Fibroblast of villous mesenchyme (primary cell): ENCODE results near the gene SLC24A3. TPM values are rescaled to one million over a fixed set of nuclear protein-coding genes. Genes with fewer than 3 reads are reported as not detected.

ENCODE experiments used
- DNase-seq: peaks from one replicate; pipeline ENCODE4 v3.0.0-alpha.2; 2010; ENCODE audit warnings: low read depth
- H3K4me3 ChIP-seq: 2 replicates; pipeline ENCODE4 v1.5.1; 2011; ENCODE audit warnings: low read depth, mild to moderate bottlenecking, low read length
- CTCF ChIP-seq: IDR thresholded peaks from 2 replicates; pipeline ENCODE4 v1.5.1; 2012; ENCODE audit warnings: low read depth, mild to moderate bottlenecking, low read length; ENCODE audit not compliant: insufficient read depth
- total RNA-seq: library from RNA; depleted of rRNA; stranded (reverse); fragments of >200 nt; gene quantifications from 2 replicates; pipeline ENCODE4 v1.2.3, GENCODE V29; 2012

The SLC24A3 gene
- total RNA-seq, 1 donor, result 0.86 TPM

- DNase-seq, result no peak
- TF ChIP-seq CTCF, result no peak
- H3K4me3 ChIP-seq, result no peak overlapping the region
Measured at GRCh38 chr20:19693508-19693907, 481.1 kb downstream of the SLC24A3 start.

DNA sequence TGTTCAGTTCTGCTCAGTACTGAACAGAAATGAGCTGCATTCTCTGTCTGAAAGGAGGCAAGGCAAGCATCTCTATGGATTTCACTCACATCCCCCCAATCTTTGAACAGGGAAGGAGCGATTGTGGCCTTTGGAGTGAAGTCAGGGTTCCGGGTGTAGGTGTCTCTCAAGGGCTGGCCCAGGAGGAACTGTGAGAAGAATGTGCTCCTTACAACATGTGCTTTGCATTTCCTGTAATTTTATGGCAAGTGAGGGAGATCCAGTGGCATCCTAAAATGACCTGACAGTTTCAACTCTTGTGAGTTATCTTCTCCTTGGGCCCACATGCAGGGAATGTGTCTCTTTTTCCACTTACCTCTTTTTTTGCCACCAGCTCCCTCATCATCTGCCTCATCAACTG is 482.6 kb downstream of the SLC24A3 start:
- no peak for TF ChIP-seq CTCF
- no peak overlapping the region for H3K4me3 ChIP-seq
- DNase-seq, result no peak

GRCh38 chr20:19696620-19697019 is 484.2 kb downstream of the SLC24A3 start:
- DNase-seq, result no peak
- no peak for TF ChIP-seq CTCF
- H3K4me3 ChIP-seq, result no peak overlapping the region

GRCh38 chr20:19697415-19697814 is 485.0 kb downstream of the SLC24A3 start:
- no peak for DNase-seq
- TF ChIP-seq CTCF, result no peak
- no peak overlapping the region for H3K4me3 ChIP-seq

DNA sequence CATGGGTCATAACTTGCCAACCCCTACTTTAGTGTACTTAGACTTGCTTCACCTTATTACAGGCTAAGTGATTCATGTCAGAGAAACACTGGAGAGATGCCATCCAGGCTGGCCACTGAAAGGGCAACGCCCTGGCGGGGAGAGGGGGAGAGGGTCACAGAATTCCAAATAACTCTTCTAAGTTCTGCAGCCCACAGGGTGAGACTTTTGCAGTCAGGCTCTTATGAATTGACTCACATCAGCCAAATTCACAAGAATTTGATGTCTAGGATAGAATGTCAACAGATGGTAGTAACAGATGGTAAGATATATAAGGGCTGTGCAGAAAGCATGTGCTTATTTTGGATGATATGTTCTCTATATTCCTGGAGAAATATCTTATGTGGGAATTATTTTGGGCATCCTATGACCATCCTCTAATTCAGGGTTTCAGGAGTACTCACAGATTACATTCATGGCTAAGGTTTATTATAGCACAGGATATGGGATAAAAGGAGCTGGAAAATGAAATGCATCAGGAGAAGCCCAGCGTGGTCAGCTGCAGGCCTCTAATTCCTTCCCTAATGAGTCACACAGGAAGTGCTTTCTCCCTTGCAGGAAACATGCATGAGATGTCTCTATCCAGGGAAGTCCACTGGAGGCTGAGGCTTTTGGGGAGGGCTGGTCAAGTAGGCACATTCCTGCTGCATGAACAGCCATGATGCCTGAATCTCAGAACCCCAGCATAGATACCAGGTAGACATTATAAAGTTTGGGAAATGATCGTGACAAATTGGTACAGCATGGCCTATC is 486.9 kb downstream of the SLC24A3 start:
- DNase-seq, result peak; percentile 67

DNA sequence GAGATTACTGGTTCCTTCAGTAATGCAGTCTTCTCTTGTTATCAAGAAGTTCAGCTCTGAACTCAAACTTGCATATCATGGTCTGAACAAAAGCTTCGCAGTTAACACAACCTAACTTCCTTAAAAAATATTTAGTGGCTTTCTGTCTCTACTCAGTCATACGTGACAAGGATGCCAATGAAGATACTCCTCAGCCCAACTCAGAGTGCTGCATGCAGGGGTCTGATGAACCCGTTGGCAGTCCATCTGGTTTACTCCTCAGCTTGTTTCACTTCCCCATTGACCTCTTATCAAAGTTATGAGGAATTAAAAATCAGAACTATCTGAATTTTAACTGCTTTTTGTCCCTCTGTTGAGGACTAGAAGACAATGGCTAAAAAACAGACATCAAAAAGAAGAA is 489.0 kb downstream of the SLC24A3 start:
- TF ChIP-seq CTCF, result no peak
- DNase-seq, result no peak
- no peak overlapping the region for H3K4me3 ChIP-seq

More for the DNA sequence above, 486.9 kb downstream of the SLC24A3 start:
- no peak overlapping the region for H3K4me3 ChIP-seq
- no peak for TF ChIP-seq CTCF

DNA sequence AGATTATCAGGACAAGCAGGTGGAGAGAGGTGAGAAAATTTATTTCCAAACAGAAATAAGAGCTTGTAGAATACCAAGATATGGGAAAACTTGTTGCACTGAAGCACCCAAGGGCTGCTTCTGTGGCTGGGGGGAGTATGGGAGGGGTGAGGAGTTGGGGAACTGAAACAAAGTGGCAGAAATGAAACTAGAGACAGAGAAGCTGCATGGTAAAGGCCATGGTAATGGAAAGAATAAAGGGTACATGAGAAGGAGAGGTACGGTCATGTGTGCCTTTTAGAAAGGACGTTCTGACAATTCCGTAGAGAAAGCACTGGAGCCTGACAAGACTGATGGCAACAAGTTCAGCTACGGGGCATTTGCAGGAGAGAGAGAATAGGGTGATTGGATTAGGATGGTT is 494.0 kb downstream of the SLC24A3 start:
- no peak overlapping the region for H3K4me3 ChIP-seq
- no peak for DNase-seq
- TF ChIP-seq CTCF, result no peak
